Measurements from ENCODE around the gene MACC1. TPM values are rescaled to one million over a fixed set of nuclear protein-coding genes. Genes with fewer than 3 reads are reported as not detected.

The MACC1 gene
- total and polyA plus RNA-seq, 4 donors: 0.02 to 1.0 (median 0.50) TPM

GRCh38 chr7:20144801-20145200 is 72.4 kb downstream of the MACC1 start:
- 78% methylated on average over 3 of the region's 3 CpGs for WGBS
- H3K27me3 ChIP-seq (ENCODE audit: control insufficient read depth in 4 of 4, insufficient read depth in 4 of 4, low read length in 3 of 4): no peaks in the 10 kb centered on the region
- no peaks in the 10 kb centered on the region for H3K36me3 ChIP-seq (ENCODE audit: control insufficient read depth in 4 of 4, insufficient read depth in 3 of 4, low read depth in 1 of 4, low read length in 3 of 4)
- H3K9me3 ChIP-seq (ENCODE audit: control insufficient read depth in 4 of 4, low read length in 3 of 4): no peaks in the 10 kb centered on the region
- no peak overlapping the region for H3K9ac ChIP-seq (ENCODE audit: low read depth in 1 of 2, low read length in 2 of 2)
- H3K27ac ChIP-seq (ENCODE audit: low read depth in 1 of 2, low read length in 2 of 2): no peak overlapping the region
- H3K4me3 ChIP-seq (ENCODE audit: low read depth in 1 of 3, low read length in 3 of 3): no peak overlapping the region
- H3K4me1 ChIP-seq (ENCODE audit: control insufficient read depth in 4 of 4, insufficient read depth in 4 of 4, low read length in 3 of 4): no peaks in the 10 kb centered on the region
- TF ChIP-seq CTCF (IDR thresholded peaks at IDR 0.05; ENCODE audit: low read depth, low read length, missing input control) (no peak), FOXA2 (IDR thresholded peaks at IDR 0.05) (no peak), REST (IDR thresholded peaks at IDR 0.05) (no peak), EGR1 (IDR thresholded peaks at IDR 0.05; ENCODE audit: low read depth in 2 of 2) (no peak), SP1 (IDR thresholded peaks at IDR 0.05) (no peak), RAD21 (IDR thresholded peaks at IDR 0.05) (no peak), GABPA (IDR thresholded peaks at IDR 0.05 in 1 of 2, conservative IDR thresholded peaks at IDR 0.05 in 1 of 2) (no peak), NR2F2 (IDR thresholded peaks at IDR 0.05) (no peak)
- no peak for DNase-seq (ENCODE audit: low spot score)

GRCh38 chr7:20141666-20142065 is 75.5 kb downstream of the MACC1 start:
- no peak for DNase-seq (ENCODE audit: low spot score)
- TF ChIP-seq YY1 (IDR thresholded peaks at IDR 0.05) (no peak), FOXA2 (IDR thresholded peaks at IDR 0.05) (no peak), TAF1 (conservative IDR thresholded peaks at IDR 0.05) (no peak), GABPA (IDR thresholded peaks at IDR 0.05 in 1 of 2, conservative IDR thresholded peaks at IDR 0.05 in 1 of 2) (no peak), ZBTB33 (IDR thresholded peaks at IDR 0.05) (no peak), HNF4G (IDR thresholded peaks at IDR 0.05) (no peak), SP1 (IDR thresholded peaks at IDR 0.05) (no peak), RAD21 (IDR thresholded peaks at IDR 0.05) (no peak), MAX (IDR thresholded peaks at IDR 0.05) (no peak), JUND (IDR thresholded peaks at IDR 0.05) (no peak), CTCF (IDR thresholded peaks at IDR 0.05; ENCODE audit: low read depth, low read length, missing input control) (no peak), NR2F2 (IDR thresholded peaks at IDR 0.05) (no peak), RXRA (IDR thresholded peaks at IDR 0.05) (no peak), EGR1 (IDR thresholded peaks at IDR 0.05; ENCODE audit: low read depth in 2 of 2) (no peak)
- Histone ChIP-seq H3K4me3 (ENCODE audit: low read depth in 1 of 3, low read length in 3 of 3) (no peak overlapping the region), H3K36me3 (ENCODE audit: control insufficient read depth in 4 of 4, insufficient read depth in 3 of 4, low read depth in 1 of 4, low read length in 3 of 4) (no peaks in the 10 kb centered on the region), H3K9ac (ENCODE audit: low read depth in 1 of 2, low read length in 2 of 2) (no peak overlapping the region), H3K27ac (ENCODE audit: low read depth in 1 of 2, low read length in 2 of 2) (no peak overlapping the region), H3K27me3 (ENCODE audit: control insufficient read depth in 4 of 4, insufficient read depth in 4 of 4, low read length in 3 of 4) (peaks cover 0 to 3% (median 0%) of the 10 kb centered on the region in 4 donors), H3K4me1 (ENCODE audit: control insufficient read depth in 4 of 4, insufficient read depth in 4 of 4, low read length in 3 of 4) (no peaks in the 10 kb centered on the region), H3K9me3 (ENCODE audit: control insufficient read depth in 4 of 4, low read length in 3 of 4) (no peaks in the 10 kb centered on the region)
- 72% methylated on average over 4 of the region's 4 CpGs for WGBS

Measured in liver (tissue), 9 donors.